ENCODE data around the gene ERC1. TPM values are rescaled to one million over a fixed set of nuclear protein-coding genes. Genes with fewer than 3 reads are reported as not detected.

Gene ERC1
- total and polyA plus RNA-seq, 2 experiments from 2014 or later: 18.4 to 29.7 TPM

DNA sequence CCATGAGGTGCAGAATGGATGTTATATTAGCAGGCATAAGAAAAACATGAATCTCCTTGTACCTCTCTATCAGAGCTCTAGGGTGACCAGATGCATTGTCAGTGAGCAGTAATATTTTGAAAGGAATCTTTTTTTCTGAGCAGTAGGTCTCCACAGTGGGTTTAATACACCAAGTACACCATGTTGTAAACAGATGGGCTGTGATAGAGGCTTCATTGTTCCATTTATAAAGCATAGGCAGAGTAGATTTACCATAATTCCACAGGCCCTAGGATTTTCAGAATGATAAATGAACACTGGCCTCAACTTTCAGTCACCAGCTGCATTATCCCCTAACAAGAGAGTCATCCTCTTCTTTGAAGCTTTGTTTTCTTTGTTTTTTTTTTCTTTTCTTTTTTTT, 185.2 kb downstream of the ERC1 start:
- H3K9me2 ChIP-seq (replicated peaks; ENCODE audit: insufficient read depth): no peaks in the 10 kb centered on the region
- peaks cover 7% of the 10 kb centered on the region for H3K4me1 ChIP-seq (ENCODE audit: insufficient read depth)
- no peak for DNase-seq (ENCODE audit: low spot score)
- TF ChIP-seq EZH2phosphoT487 (IDR thresholded peaks at IDR 0.05; ENCODE audit: low read depth, severe bottlenecking, unreplicated experiment) (no peak), EZH2 (IDR thresholded peaks at IDR 0.05; ENCODE audit: borderline replicate concordance) (no peak)
- TF ChIP-seq, protein P1, sequence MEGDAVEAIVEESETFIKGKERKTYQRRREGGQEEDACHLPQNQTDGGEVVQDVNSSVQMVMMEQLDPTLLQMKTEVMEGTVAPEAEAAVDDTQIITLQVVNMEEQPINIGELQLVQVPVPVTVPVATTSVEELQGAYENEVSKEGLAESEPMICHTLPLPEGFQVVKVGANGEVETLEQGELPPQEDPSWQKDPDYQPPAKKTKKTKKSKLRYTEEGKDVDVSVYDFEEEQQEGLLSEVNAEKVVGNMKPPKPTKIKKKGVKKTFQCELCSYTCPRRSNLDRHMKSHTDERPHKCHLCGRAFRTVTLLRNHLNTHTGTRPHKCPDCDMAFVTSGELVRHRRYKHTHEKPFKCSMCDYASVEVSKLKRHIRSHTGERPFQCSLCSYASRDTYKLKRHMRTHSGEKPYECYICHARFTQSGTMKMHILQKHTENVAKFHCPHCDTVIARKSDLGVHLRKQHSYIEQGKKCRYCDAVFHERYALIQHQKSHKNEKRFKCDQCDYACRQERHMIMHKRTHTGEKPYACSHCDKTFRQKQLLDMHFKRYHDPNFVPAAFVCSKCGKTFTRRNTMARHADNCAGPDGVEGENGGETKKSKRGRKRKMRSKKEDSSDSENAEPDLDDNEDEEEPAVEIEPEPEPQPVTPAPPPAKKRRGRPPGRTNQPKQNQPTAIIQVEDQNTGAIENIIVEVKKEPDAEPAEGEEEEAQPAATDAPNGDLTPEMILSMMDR (IDR thresholded peaks at IDR 0.05; ENCODE audit: poor library complexity): no peak
- no peak overlapping the region for H2AFZ ChIP-seq
- no peaks in the 10 kb centered on the region for H3K36me3 ChIP-seq (replicated peaks; ENCODE audit: insufficient read depth, low read depth)
- no peak overlapping the region for H3K4me2 ChIP-seq
- no peaks in the 10 kb centered on the region for H3K9me3 ChIP-seq (ENCODE audit: low read depth)
- no peaks in the 10 kb centered on the region for H4K20me1 ChIP-seq (ENCODE audit: insufficient read depth, poor library complexity, severe bottlenecking)
- no peaks in the 10 kb centered on the region for H3K27me3 ChIP-seq
- no peak overlapping the region for H3K4me3 ChIP-seq
- H3K27ac ChIP-seq: no peak overlapping the region
- no peaks in the 10 kb centered on the region for H3K79me2 ChIP-seq

- no peaks in the 10 kb centered on the region for H3K27me3 ChIP-seq
- no peaks in the 10 kb centered on the region for H3K36me3 ChIP-seq (replicated peaks; ENCODE audit: insufficient read depth, low read depth)
- H2AFZ ChIP-seq: no peak overlapping the region
- TF ChIP-seq, protein P1 (IDR thresholded peaks at IDR 0.05; ENCODE audit: poor library complexity): no peak
- TF ChIP-seq EZH2 (IDR thresholded peaks at IDR 0.05; ENCODE audit: borderline replicate concordance) (no peak), EZH2phosphoT487 (IDR thresholded peaks at IDR 0.05; ENCODE audit: low read depth, severe bottlenecking, unreplicated experiment) (no peak)
- H3K79me2 ChIP-seq: no peaks in the 10 kb centered on the region
- no peaks in the 10 kb centered on the region for H3K9me3 ChIP-seq (ENCODE audit: low read depth)
- no peaks in the 10 kb centered on the region for H3K4me1 ChIP-seq (ENCODE audit: insufficient read depth)
- H3K27ac ChIP-seq: no peak overlapping the region
- DNase-seq (ENCODE audit: low spot score): no peak
- WGBS (ENCODE audit: low lambda C conversion rate, missing lambda C conversion rate): 90% methylated on average over 1 of the region's 1 CpG
- no peaks in the 10 kb centered on the region for H3K9me2 ChIP-seq (replicated peaks; ENCODE audit: insufficient read depth)
- no peaks in the 10 kb centered on the region for H4K20me1 ChIP-seq (ENCODE audit: insufficient read depth, poor library complexity, severe bottlenecking)
- H3K4me3 ChIP-seq: no peak overlapping the region
- H3K4me2 ChIP-seq: no peak overlapping the region
Observed at GRCh38 chr12:1179128-1179527, 188.1 kb downstream of the ERC1 start.

DNA sequence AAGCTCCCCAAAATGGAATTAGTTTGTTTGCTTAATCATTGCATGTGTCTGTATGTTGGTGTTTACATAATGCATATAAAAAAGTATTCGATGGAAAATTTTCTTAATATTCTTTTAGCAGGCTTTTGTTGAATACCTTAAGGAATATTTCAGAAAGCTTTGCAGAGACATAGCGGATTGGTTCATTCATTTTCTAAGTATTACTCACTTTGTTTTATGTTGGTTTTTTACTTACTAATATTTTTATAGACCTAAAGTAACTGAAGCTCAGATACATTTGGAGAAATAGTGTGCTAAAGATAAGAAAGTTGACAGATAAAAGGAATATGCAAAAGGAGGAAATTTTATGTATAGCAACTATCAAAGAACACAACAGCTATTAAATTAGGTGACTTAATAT, 191.0 kb downstream of the ERC1 start:
- H3K9me3 ChIP-seq (ENCODE audit: low read depth): no peaks in the 10 kb centered on the region
- no peaks in the 10 kb centered on the region for H3K4me1 ChIP-seq (ENCODE audit: insufficient read depth)
- no peaks in the 10 kb centered on the region for H3K79me2 ChIP-seq
- no peaks in the 10 kb centered on the region for H3K36me3 ChIP-seq (replicated peaks; ENCODE audit: insufficient read depth, low read depth)
- H3K4me2 ChIP-seq: no peak overlapping the region
- no peak for TF ChIP-seq EZH2phosphoT487 (IDR thresholded peaks at IDR 0.05; ENCODE audit: low read depth, severe bottlenecking, unreplicated experiment)
- TF ChIP-seq, protein P1 (IDR thresholded peaks at IDR 0.05; ENCODE audit: poor library complexity): no peak
- TF ChIP-seq EZH2 (IDR thresholded peaks at IDR 0.05; ENCODE audit: borderline replicate concordance): no peak
- no peak overlapping the region for H3K27ac ChIP-seq
- no peaks in the 10 kb centered on the region for H4K20me1 ChIP-seq (ENCODE audit: insufficient read depth, poor library complexity, severe bottlenecking)
- no peak for DNase-seq (ENCODE audit: low spot score)
- 94% methylated on average over 2 of the region's 2 CpGs for WGBS (ENCODE audit: low lambda C conversion rate, missing lambda C conversion rate)
- no peak overlapping the region for H3K4me3 ChIP-seq
- H3K9me2 ChIP-seq (replicated peaks; ENCODE audit: insufficient read depth): no peaks in the 10 kb centered on the region
- no peaks in the 10 kb centered on the region for H3K27me3 ChIP-seq
- H2AFZ ChIP-seq: no peak overlapping the region

DNA sequence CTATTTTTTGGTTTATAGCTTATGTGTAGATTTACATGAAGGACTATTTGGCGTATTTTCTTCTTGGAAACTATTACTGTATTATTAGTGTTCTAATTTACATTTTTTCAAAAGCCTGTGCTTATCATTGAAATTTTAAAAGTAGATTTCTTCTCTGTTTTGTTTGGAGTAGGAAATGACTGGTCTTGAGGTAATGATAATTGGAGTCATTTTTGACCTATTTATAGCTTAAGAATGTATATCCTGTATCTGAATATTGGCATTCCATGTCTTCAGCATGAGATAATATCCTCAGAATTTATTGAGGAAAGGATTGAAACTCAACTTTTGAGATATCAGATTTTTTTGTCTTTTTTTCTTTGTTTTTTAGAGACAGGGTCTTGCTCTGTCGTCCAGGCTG, 193.4 kb downstream of the ERC1 start:
- H3K9me2 ChIP-seq (replicated peaks; ENCODE audit: insufficient read depth): no peaks in the 10 kb centered on the region
- no peak overlapping the region for H3K4me2 ChIP-seq
- no peaks in the 10 kb centered on the region for H3K27me3 ChIP-seq
- no peaks in the 10 kb centered on the region for H4K20me1 ChIP-seq (ENCODE audit: insufficient read depth, poor library complexity, severe bottlenecking)
- H3K4me3 ChIP-seq: no peak overlapping the region
- H3K79me2 ChIP-seq: no peaks in the 10 kb centered on the region
- no peaks in the 10 kb centered on the region for H3K4me1 ChIP-seq (ENCODE audit: insufficient read depth)
- H2AFZ ChIP-seq: no peak overlapping the region
- no peak for TF ChIP-seq EZH2 (IDR thresholded peaks at IDR 0.05; ENCODE audit: borderline replicate concordance)
- no peak for TF ChIP-seq EZH2phosphoT487 (IDR thresholded peaks at IDR 0.05; ENCODE audit: low read depth, severe bottlenecking, unreplicated experiment)
- TF ChIP-seq, protein P1 (IDR thresholded peaks at IDR 0.05; ENCODE audit: poor library complexity): no peak
- H3K36me3 ChIP-seq (replicated peaks; ENCODE audit: insufficient read depth, low read depth): no peaks in the 10 kb centered on the region
- no peaks in the 10 kb centered on the region for H3K9me3 ChIP-seq (ENCODE audit: low read depth)
- WGBS (ENCODE audit: low lambda C conversion rate, missing lambda C conversion rate): 97% methylated on average over 2 of the region's 2 CpGs
- DNase-seq (ENCODE audit: low spot score): no peak
- H3K27ac ChIP-seq: no peak overlapping the region

Measured in hepatocyte (in vitro differentiated cells).